ENCODE results near the gene LSR.

DNA sequence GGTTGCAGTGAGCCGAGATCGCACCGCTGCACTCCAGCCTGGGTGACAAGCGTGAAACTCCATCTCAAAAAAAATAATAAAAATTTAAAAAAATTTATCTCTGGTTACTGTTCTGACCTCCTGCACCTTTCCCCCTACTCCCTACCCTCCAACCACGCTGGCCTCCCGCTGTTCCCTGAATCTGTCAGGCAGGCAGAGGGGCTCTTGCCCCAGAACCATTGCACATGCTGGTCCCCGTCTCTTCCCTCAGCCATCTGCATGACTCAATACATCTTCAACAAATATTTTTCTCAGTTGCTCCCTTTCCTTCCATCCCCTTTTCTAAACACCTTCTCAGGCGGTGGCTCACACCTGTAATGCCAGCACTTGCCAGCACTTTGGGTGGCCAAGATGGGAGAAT lies 19.2 kb upstream of the LSR start:
- TF ChIP-seq, protein P1, sequence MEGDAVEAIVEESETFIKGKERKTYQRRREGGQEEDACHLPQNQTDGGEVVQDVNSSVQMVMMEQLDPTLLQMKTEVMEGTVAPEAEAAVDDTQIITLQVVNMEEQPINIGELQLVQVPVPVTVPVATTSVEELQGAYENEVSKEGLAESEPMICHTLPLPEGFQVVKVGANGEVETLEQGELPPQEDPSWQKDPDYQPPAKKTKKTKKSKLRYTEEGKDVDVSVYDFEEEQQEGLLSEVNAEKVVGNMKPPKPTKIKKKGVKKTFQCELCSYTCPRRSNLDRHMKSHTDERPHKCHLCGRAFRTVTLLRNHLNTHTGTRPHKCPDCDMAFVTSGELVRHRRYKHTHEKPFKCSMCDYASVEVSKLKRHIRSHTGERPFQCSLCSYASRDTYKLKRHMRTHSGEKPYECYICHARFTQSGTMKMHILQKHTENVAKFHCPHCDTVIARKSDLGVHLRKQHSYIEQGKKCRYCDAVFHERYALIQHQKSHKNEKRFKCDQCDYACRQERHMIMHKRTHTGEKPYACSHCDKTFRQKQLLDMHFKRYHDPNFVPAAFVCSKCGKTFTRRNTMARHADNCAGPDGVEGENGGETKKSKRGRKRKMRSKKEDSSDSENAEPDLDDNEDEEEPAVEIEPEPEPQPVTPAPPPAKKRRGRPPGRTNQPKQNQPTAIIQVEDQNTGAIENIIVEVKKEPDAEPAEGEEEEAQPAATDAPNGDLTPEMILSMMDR (IDR thresholded peaks at IDR 0.05): no peak
- TF ChIP-seq POLR2AphosphoS5 (IDR thresholded peaks at IDR 0.05) (no peak), POLR2A (IDR thresholded peaks at IDR 0.05) (no peak)
